Neural cell (in vitro differentiated cells): ENCODE results near the gene GPR25.

Source experiments
- REST ChIP-seq: IDR thresholded peaks from 2 replicates; pipeline ENCODE4 v1.6.1; 2012; ENCODE audit warnings: borderline replicate concordance
- TAF1 ChIP-seq: IDR thresholded peaks from 2 replicates; pipeline ENCODE4 v1.6.1; 2012; ENCODE audit warnings: low read depth
- TF ChIP-seq, protein P1 (sequence below): fragments of 450-650 bp; IDR thresholded peaks from 2 replicates; pipeline ENCODE4 v1.5.1; 2014; ENCODE audit warnings: antibody characterized with exemption, mild to moderate bottlenecking, moderate library complexity; ENCODE audit not compliant: poor library complexity, severe bottlenecking

- no peak for TF ChIP-seq TAF1
- no peak for TF ChIP-seq REST
- TF ChIP-seq, protein P1, sequence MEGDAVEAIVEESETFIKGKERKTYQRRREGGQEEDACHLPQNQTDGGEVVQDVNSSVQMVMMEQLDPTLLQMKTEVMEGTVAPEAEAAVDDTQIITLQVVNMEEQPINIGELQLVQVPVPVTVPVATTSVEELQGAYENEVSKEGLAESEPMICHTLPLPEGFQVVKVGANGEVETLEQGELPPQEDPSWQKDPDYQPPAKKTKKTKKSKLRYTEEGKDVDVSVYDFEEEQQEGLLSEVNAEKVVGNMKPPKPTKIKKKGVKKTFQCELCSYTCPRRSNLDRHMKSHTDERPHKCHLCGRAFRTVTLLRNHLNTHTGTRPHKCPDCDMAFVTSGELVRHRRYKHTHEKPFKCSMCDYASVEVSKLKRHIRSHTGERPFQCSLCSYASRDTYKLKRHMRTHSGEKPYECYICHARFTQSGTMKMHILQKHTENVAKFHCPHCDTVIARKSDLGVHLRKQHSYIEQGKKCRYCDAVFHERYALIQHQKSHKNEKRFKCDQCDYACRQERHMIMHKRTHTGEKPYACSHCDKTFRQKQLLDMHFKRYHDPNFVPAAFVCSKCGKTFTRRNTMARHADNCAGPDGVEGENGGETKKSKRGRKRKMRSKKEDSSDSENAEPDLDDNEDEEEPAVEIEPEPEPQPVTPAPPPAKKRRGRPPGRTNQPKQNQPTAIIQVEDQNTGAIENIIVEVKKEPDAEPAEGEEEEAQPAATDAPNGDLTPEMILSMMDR, result no peak
Measured at GRCh38 chr1:200895443-200895789, 22.6 kb downstream of the GPR25 start.
